CD14-positive monocyte (primary cell): ENCODE measurements around the gene BMPER. TPM values are rescaled to one million over a fixed set of nuclear protein-coding genes. Genes with fewer than 3 reads are reported as not detected.

Source experiments
- DNase-seq, 3 donors: peaks; one replicate each; pipeline ENCODE4 v3.0.0-alpha.2; 2011 to 2022
- H2AFZ ChIP-seq: 2 replicates; pipeline ENCODE4 v1.6.0; 2012; ENCODE audit warnings: mild to moderate bottlenecking, low read depth, low read length, inconsistent platforms; ENCODE audit not compliant: insufficient read depth, poor library complexity, severe bottlenecking
- H3K27ac ChIP-seq, 2 donors: 1 replicate in 1 of 2; 2 replicates in 1 of 2; pipeline ENCODE4 v1.5.1; 2012 to 2013; ENCODE audit warnings: low read length in 2 of 2, control low read depth in 1 of 2, inconsistent platforms in 1 of 2, low read depth in 1 of 2, mild to moderate bottlenecking in 1 of 2
- H3K27me3 ChIP-seq, 2 donors: one replicate each; pipeline versions ENCODE4 v1.6.0 to v1.6.1; 2011 to 2013; ENCODE audit warnings: low read length in 2 of 2; ENCODE audit not compliant: control insufficient read depth in 2 of 2, insufficient read depth in 2 of 2
- H3K36me3 ChIP-seq, 2 donors: replicated peaks in 1 of 2; 1 replicate in 1 of 2; 2 replicates in 1 of 2; pipeline versions ENCODE4 v1.5.1 to v1.6.1; 2012 to 2013; ENCODE audit warnings: low read length in 2 of 2, control low read depth in 1 of 2, inconsistent platforms in 1 of 2, mild to moderate bottlenecking in 1 of 2; ENCODE audit not compliant: insufficient read depth in 2 of 2, control insufficient read depth in 1 of 2
- H3K4me1 ChIP-seq, 2 donors: 1 replicate in 1 of 2; 2 replicates in 1 of 2; pipeline versions ENCODE4 v1.5.1 to v1.6.1; 2012 to 2013; ENCODE audit warnings: low read length in 2 of 2, control low read depth in 1 of 2, inconsistent platforms in 1 of 2, mild to moderate bottlenecking in 1 of 2, moderate library complexity in 1 of 2; ENCODE audit not compliant: insufficient read depth in 2 of 2, control insufficient read depth in 1 of 2
- H3K4me2 ChIP-seq: replicated peaks from 2 replicates; pipeline ENCODE3; 2012; ENCODE audit warnings: low read length, moderate library complexity, mild to moderate bottlenecking; ENCODE audit not compliant: poor library complexity, severe bottlenecking; ENCODE audit errors: extremely low read depth
- H3K4me3 ChIP-seq, 3 experiments: fragments of 200-600 bp in 1 of 3; sonication (generic) in 1 of 3; replicated peaks in 1 of 3; 1 replicate in 2 of 3; 2 replicates in 1 of 3; pipeline ENCODE4 v1.5.1; 2011 to 2013; ENCODE audit warnings: low read length in 3 of 3, mild to moderate bottlenecking in 3 of 3, control low read depth in 2 of 3, low read depth in 2 of 3, inconsistent platforms in 1 of 3, moderate library complexity in 1 of 3
- H3K79me2 ChIP-seq: 2 replicates; pipeline ENCODE4 v1.6.0; 2012; ENCODE audit warnings: mild to moderate bottlenecking, control low read depth, inconsistent platforms, low read length, moderate library complexity; ENCODE audit not compliant: insufficient read depth
- H3K9ac ChIP-seq: 2 replicates; pipeline ENCODE4 v1.6.0; 2017; ENCODE audit warnings: low read length, mild to moderate bottlenecking; ENCODE audit not compliant: insufficient read depth, poor library complexity, severe bottlenecking
- H3K9me3 ChIP-seq, 2 donors: replicated peaks in 1 of 2; 1 replicate in 1 of 2; 2 replicates in 1 of 2; pipeline versions ENCODE4 v1.5.1 to v1.6.1; 2012 to 2013; ENCODE audit warnings: low read length in 2 of 2, control low read depth in 1 of 2; ENCODE audit not compliant: control insufficient read depth in 1 of 2, insufficient read depth in 1 of 2
- H4K20me1 ChIP-seq: 2 replicates; pipeline ENCODE4 v1.6.0; 2012; ENCODE audit warnings: mild to moderate bottlenecking, low read length, control low read depth, moderate library complexity; ENCODE audit not compliant: insufficient read depth
- H3K27ac Mint-ChIP-seq, 7 donors: one replicate each; pipeline ENCODE4 v1.8.0; 2020; ENCODE audit warnings: mild to moderate bottlenecking in 7 of 7, mixed read lengths in 7 of 7, moderate library complexity in 6 of 7, inconsistent platforms in 2 of 7
- H3K27me3 Mint-ChIP-seq, 3 donors: one replicate each; pipeline ENCODE4 v1.8.0; 2021 to 2022; ENCODE audit warnings: low read depth in 3 of 3, mild to moderate bottlenecking in 3 of 3, mixed read lengths in 3 of 3, moderate library complexity in 3 of 3, inconsistent platforms in 1 of 3
- H3K36me3 Mint-ChIP-seq, 2 donors: one replicate each; pipeline ENCODE4 v1.8.0; 2020; ENCODE audit warnings: mixed read lengths in 2 of 2, inconsistent platforms in 1 of 2, mild to moderate bottlenecking in 1 of 2
- H3K4me1 Mint-ChIP-seq: one replicate; pipeline ENCODE4 v1.8.0; 2020; ENCODE audit warnings: mild to moderate bottlenecking, mixed read lengths
- H3K4me3 Mint-ChIP-seq, 2 donors: one replicate each; pipeline ENCODE4 v1.8.0; 2020; ENCODE audit warnings: mild to moderate bottlenecking in 2 of 2, mixed read lengths in 2 of 2, moderate library complexity in 1 of 2
- H3K9me3 Mint-ChIP-seq, 7 donors: one replicate each; pipeline ENCODE4 v1.8.0; 2020 to 2022; ENCODE audit warnings: mixed read lengths in 7 of 7, mild to moderate bottlenecking in 6 of 7, moderate library complexity in 6 of 7, inconsistent platforms in 2 of 7
- CTCF ChIP-seq: fragments of 200-600 bp; IDR thresholded peaks from one replicate; pipeline ENCODE4 v1.8.0; 2022; ENCODE audit warnings: antibody characterized with exemption, mild to moderate bottlenecking
- WGBS: methylation state at CpG from one replicate; pipeline ENCODE4 v1.1.5; 2013; ENCODE audit warnings: missing lambda C conversion rate; ENCODE audit not compliant: insufficient coverage; 5-methylcytosine and 5-hydroxymethylcytosine counted together
- intact Hi-C, 2 donors: fragments of 100-400 bp; cut with micrococcal nuclease; formaldehyde crosslinking; loops; one replicate each; pipeline versions ENCODE4 v1.15.0 to v1.15.1; 2023
- polyA plus RNA-seq, 3 donors: library from polyadenylated mRNA; depleted of rRNA in 1 of 3; unstranded in 2 of 3; stranded (reverse) in 1 of 3; fragments of 300-500 nt in 2 of 3; fragments of >200 nt in 1 of 3; fragmentation: Illumina TruSeq in 2 of 3; gene quantifications; 1 replicate in 2 of 3; 2 replicates in 1 of 3; pipeline ENCODE4 v1.2.3, GENCODE V29; 2012 to 2021

Gene BMPER
- polyA plus RNA-seq, 3 donors = not detected

- Mint-ChIP-seq H3K9me3 (peaks cover 0 to 12% (median 3%) of the 10 kb centered on the region in 7 donors), H3K4me3 (no peak overlapping the region), H3K27ac (peak overlapping the region in 1 of 7 donors; percentile 60), H3K27me3 (peaks cover 1 to 4% (median 2%) of the 10 kb centered on the region in 3 donors), H3K36me3 (no peaks in the 10 kb centered on the region), H3K4me1 (no peaks in the 10 kb centered on the region)
- H3K79me2 ChIP-seq = no peaks in the 10 kb centered on the region
- no peaks in the 10 kb centered on the region for H3K36me3 ChIP-seq
- H3K27me3 ChIP-seq = no peaks in the 10 kb centered on the region
- no peak overlapping the region for H3K9ac ChIP-seq
- H3K4me2 ChIP-seq = no peak overlapping the region
- H3K27ac ChIP-seq = no peak overlapping the region
- no peak for TF ChIP-seq CTCF
- no peaks in the 10 kb centered on the region for H4K20me1 ChIP-seq
- DNase-seq = no peak
- no peak overlapping the region for H2AFZ ChIP-seq
- 100% methylated on average over 3 of the region's 3 CpGs for WGBS
- no peaks in the 10 kb centered on the region for H3K9me3 ChIP-seq
- no peak overlapping the region for H3K4me3 ChIP-seq
- H3K4me1 ChIP-seq = no peaks in the 10 kb centered on the region
- intact Hi-C loops = no loop called here
These were observed 47.5 kb downstream of the BMPER start for GRCh38 chr7:33952824-33953223.

- Mint-ChIP-seq H3K27ac (no peak overlapping the region), H3K36me3 (no peaks in the 10 kb centered on the region), H3K4me1 (no peaks in the 10 kb centered on the region), H3K27me3 (peaks cover 0 to 4% (median 0%) of the 10 kb centered on the region in 3 donors), H3K9me3 (peaks cover 0 to 8% (median 3%) of the 10 kb centered on the region in 7 donors), H3K4me3 (no peak overlapping the region)
- intact Hi-C loops = no loop called here
- no peak for TF ChIP-seq CTCF
- Histone ChIP-seq H3K4me3 (no peak overlapping the region), H3K9me3 (no peaks in the 10 kb centered on the region), H3K27ac (no peak overlapping the region), H2AFZ (no peak overlapping the region), H3K36me3 (no peaks in the 10 kb centered on the region), H3K27me3 (no peaks in the 10 kb centered on the region), H3K79me2 (no peaks in the 10 kb centered on the region), H3K4me1 (no peaks in the 10 kb centered on the region), H3K4me2 (no peak overlapping the region), H3K9ac (no peak overlapping the region), H4K20me1 (no peaks in the 10 kb centered on the region)
- WGBS = no CpG with 5 or more reads among the region's 1 CpG
- DNase-seq = no peak
These were observed 52.8 kb downstream of the BMPER start for GRCh38 chr7:33958104-33958503.
